SU-DHL-6 (cell line): ENCODE measurements around the gene RIPPLY3.

Source experiments
- CTCF ChIP-seq: fragments of 200-600 bp; sonication (generic); IDR thresholded peaks from one replicate; pipeline ENCODE4 v1.5.1; 2017; ENCODE audit warnings: antibody characterized with exemption, mild to moderate bottlenecking, low read length, moderate library complexity; ENCODE audit not compliant: insufficient read depth, poor library complexity, severe bottlenecking
- EZH2phosphoT487 ChIP-seq: fragments of 200-600 bp; sonication (generic), shearing (Covaris generic); conservative IDR thresholded peaks from 2 replicates; pipeline ENCODE4 v1.6.1; 2018; ENCODE audit warnings: mild to moderate bottlenecking, antibody characterized with exemption, low read length, moderate library complexity, mixed read lengths

GRCh38 chr21:36987845-36988244 is 18.7 kb upstream of the RIPPLY3 start:
- TF ChIP-seq CTCF, result no peak
- TF ChIP-seq EZH2phosphoT487, result no peak
